ENCODE data around the gene NFKBIL1.

GRCh38 chr6:31586599-31587281 is 39.3 kb downstream of the NFKBIL1 start:
- TF ChIP-seq POLR2AphosphoS2 (conservative IDR thresholded peaks at IDR 0.05; ENCODE audit: low read length) (no peak), PBX3 (IDR thresholded peaks at IDR 0.05) (no peak), USF2 (IDR thresholded peaks at IDR 0.05) (no peak), POLR2A (IDR thresholded peaks at IDR 0.05; ENCODE audit: low read length) (no peak), CTCF (IDR thresholded peaks at IDR 0.05) (no peak), RAD21 (conservative IDR thresholded peaks at IDR 0.05 in 1 of 2, IDR thresholded peaks at IDR 0.05 in 1 of 2) (no peak), SMC3 (IDR thresholded peaks at IDR 0.05) (no peak), EP300 (IDR thresholded peaks at IDR 0.05) (no peak), ESRRA (IDR thresholded peaks at IDR 0.05; ENCODE audit: borderline replicate concordance, low read length) (no peak), FOSB (CRISPR knock-in tag; IDR thresholded peaks at IDR 0.05) (no peak), MYC (IDR thresholded peaks at IDR 0.05; ENCODE audit: borderline replicate concordance, low read length) (no peak)
